GM21526 (cell line): ENCODE results near the gene KTI12.

Experiments used
- ATAC-seq: cut with Tn5 transposase; IDR thresholded peaks from one replicate; pipeline ENCODE4 v1.9.1; 2021; ENCODE audit warnings: moderate library complexity; ENCODE audit not compliant: unreplicated experiment, low FRiP score

KTI12 gene

DNA sequence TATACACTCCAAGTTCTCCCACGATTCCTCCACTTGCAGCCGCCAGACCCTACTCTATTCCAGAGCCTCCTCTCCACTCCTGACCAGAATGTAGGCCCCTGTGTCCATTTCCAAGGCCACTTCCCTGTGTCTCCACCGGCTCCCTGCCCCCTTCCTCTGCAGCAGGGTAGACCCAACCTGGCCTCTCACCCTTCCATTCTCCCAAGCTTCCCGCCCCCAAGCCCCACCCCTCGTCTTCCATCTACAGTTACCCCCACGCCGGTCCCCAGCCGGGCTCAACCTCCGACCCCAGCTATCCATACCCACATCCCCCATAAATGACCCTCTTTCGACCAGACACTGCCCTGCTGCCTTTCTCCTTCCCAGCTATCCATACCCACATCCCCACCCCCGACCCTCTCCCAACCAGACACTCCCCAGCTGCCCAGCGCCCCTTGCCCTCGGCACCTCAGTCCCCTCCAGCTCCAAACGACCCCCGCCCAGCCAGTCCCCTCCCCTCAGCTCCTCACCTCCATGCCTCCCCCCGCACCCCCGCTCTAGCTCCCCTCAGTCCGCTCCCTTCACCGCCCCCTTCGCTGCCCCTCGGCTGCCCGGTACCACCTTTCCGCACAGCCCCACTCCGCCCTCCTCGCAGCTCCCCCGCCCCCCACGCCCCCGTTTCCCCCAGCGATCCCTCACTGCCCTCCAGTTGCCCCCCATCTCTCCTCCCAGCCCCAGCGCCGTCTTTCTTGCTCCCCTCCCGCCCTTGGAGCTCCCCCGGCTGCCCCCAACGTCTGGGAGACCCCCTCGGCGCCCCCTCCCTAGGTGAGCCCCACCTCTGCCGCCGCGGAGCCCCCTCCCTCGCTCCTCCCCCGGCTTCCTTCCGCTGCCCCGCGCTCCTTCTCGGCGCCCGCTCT is 43.8 kb downstream of the KTI12 start:
- no peak for ATAC-seq

DNA sequence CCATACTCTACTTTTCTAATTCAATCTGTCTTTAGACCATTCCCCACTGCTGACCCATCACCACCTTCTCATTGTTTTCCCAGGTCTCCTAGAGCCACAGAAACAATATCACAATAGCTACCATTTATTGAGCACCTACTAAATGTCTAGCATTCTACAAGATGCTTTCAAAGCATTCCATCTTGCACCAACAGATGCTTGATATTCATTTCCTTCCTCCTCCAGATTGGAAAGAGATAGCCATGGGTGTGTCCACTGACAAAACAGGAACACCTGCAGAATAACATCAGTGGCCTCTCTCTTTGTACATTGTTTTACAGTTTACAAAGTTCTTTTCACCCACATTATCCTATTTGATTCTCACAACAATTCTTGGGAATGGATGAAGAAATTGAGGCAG is 45.4 kb downstream of the KTI12 start:
- no peak for ATAC-seq

DNA sequence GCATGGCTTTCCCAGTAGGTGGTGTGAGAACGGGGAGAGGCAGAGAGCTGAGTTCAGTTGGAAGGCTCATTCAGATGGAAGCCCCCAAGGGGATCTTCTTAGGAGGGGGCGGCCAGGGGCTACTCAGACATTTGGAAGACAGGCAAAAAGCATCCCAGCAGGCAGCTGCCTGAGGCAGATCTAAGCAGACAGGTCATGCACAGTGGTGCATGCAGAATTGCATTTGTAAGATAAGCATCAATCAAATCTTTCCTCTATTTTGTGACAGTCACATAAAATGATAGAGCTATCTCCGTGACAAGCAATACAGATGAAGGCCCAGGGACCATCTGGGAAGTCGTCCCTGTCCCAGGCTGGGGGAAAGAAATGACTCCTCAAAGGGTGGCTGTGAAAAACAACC is 46.9 kb downstream of the KTI12 start:
- no peak for ATAC-seq

DNA sequence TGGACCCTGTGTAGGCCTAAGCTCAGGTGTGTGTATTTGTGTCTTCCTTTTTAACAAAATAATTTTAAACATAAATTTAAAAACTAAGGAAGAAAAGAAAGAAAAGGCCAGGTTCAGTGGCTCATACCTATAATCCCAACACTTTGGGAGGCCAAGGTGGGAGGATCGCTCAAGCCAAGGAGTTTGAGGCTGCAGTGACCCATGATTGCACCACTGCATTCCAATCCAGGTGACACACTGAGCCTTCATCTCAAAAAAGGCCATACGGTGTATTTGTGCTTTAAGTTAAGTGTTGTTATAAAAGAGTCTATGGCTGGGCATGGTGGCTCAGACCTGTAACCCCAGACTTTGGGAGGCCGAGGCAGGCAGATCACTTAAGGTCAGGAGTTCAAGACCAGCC is 51.4 kb downstream of the KTI12 start:
- ATAC-seq = no peak
